Coronary artery (tissue), 2 donors: ENCODE data around the gene PDE9A.

ENCODE experiments used
- DNase-seq: peaks from one replicate; pipeline ENCODE4 v3.0.0-alpha.2; 2017; ENCODE audit warnings: low spot score
- H3K27ac ChIP-seq, 2 donors: fragments of 200-600 bp; sonication (generic); one replicate each; pipeline ENCODE4 v1.5.1; 2016 to 2019
- H3K4me3 ChIP-seq: fragments of 200-600 bp; sonication (generic); 2 replicates; pipeline ENCODE4 v1.5.1; 2016; ENCODE audit warnings: mild to moderate bottlenecking, moderate library complexity
- TF ChIP-seq, protein P1 (sequence below): fragments of 200-600 bp; sonication (generic); IDR thresholded peaks from one replicate; pipeline ENCODE4 v1.5.1; 2019; ENCODE audit warnings: antibody characterized with exemption

PDE9A gene

DNA sequence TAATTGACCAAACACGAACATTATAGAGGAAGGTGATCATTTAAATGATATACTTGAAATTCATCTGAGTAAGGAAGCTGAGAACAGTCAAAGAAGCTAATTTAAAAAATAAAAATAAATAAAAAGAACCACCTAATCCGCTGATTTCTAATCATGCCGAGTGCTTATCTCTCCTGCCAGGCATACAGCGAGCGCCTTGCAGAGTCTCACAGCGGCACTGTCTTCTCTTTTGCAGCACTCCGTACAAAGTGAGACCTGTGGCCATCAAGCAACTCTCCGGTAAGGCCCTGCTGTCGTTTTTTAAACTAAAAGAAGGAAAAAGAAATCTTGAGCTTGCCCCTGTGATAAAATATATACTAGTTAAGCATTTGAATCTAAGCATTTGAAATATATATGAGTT lies 45.3 kb downstream of the PDE9A start:
- no peak for DNase-seq
- H3K4me3 ChIP-seq, result no peak overlapping the region
- TF ChIP-seq, protein P1, sequence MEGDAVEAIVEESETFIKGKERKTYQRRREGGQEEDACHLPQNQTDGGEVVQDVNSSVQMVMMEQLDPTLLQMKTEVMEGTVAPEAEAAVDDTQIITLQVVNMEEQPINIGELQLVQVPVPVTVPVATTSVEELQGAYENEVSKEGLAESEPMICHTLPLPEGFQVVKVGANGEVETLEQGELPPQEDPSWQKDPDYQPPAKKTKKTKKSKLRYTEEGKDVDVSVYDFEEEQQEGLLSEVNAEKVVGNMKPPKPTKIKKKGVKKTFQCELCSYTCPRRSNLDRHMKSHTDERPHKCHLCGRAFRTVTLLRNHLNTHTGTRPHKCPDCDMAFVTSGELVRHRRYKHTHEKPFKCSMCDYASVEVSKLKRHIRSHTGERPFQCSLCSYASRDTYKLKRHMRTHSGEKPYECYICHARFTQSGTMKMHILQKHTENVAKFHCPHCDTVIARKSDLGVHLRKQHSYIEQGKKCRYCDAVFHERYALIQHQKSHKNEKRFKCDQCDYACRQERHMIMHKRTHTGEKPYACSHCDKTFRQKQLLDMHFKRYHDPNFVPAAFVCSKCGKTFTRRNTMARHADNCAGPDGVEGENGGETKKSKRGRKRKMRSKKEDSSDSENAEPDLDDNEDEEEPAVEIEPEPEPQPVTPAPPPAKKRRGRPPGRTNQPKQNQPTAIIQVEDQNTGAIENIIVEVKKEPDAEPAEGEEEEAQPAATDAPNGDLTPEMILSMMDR, result no peak
- H3K27ac ChIP-seq, result no peak overlapping the region

- H3K4me3 ChIP-seq, result no peak overlapping the region
- H3K27ac ChIP-seq, result no peak overlapping the region
- TF ChIP-seq, protein P1, result no peak
- no peak for DNase-seq
These were observed 45.8 kb downstream of the PDE9A start for GRCh38 chr21:42699196-42699595.

DNA sequence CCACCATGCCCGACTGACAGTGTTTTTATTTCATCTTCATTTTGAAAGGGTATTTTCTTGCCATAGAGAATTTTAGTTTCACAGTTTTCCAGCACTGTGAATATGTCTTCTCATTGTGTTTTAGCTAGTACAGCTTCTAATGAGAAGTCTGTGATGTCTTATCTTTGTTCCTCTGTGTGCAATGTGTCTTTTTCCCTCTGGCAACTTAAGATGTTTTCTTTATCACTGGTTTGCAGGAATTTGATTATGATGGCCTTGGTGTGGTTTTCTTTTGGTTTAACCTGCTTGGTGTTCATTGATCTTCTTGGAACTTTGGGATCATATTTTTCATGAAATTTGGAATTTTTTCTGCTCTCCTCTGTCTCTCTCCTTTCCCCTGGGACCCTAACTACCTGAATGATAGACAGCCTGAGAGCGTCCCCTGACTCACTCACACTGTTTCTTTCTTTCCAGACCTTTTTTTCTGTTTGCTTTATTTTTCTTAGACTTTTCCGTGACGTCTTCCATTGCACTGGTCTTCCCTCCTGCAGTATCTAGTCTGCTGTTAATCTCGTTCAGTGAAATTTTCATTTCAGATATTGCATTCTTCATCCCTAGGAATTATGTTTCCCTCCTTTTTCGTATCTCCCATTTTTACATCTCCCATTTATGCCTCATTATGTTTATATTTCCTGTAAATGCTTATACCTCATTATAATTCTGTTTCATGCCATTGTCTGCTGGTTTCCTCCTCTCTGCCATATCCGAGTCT lies 48.5 kb downstream of the PDE9A start:
- no peak for DNase-seq
- H3K27ac ChIP-seq, result no peak overlapping the region
- no peak overlapping the region for H3K4me3 ChIP-seq
- TF ChIP-seq, protein P1, result no peak

DNA sequence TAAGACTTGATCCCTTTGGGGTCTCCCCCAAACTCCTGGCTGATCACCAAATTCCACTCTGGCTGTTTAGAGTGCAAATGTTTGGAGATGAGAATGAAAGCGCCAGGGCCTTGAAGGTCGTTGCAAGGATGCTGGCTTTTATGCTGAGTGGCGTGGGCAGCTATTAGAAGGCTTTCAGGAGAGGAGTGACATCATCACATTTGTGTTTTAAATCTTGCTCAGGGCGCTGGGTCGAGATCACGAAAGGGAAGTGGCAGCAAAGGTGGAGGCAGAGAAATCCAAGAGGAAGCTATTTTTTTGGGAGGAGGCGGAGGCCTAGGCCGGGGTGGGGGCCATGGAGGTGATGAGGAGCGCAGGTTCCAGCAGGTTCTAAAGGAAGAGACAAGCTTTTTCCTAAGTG lies 49.3 kb downstream of the PDE9A start:
- Histone ChIP-seq H3K27ac (no peak overlapping the region), H3K4me3 (no peak overlapping the region)
- TF ChIP-seq, protein P1, result no peak
- no peak for DNase-seq

GRCh38 chr21:42703136-42703908 lies 49.9 kb downstream of the PDE9A start:
- Histone ChIP-seq H3K4me3 (no peak overlapping the region), H3K27ac (no peak overlapping the region)
- no peak for DNase-seq
- TF ChIP-seq, protein P1, result no peak

DNA sequence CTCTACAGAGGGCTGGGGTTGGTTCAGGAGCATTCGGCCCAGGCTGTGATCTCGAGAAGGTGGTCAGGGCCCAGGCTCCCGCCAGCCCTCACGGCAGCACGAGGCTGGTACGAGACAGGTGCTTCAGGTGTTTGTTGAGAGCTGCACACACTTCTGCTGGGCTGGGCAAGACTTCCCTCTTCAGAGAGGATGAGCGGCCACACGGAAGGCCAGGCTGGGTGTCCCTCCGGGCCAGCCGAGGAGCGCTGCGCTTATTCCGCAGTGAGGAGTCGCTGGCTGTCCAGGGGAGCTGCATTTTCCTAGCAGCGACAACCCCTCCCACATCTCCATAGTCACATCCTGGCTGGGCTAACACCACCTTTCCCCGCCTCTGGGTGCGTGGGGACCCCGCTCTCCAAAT lies 50.5 kb downstream of the PDE9A start:
- TF ChIP-seq, protein P1, result no peak
- no peak for DNase-seq
- H3K27ac ChIP-seq, result no peak overlapping the region
- no peak overlapping the region for H3K4me3 ChIP-seq

DNA sequence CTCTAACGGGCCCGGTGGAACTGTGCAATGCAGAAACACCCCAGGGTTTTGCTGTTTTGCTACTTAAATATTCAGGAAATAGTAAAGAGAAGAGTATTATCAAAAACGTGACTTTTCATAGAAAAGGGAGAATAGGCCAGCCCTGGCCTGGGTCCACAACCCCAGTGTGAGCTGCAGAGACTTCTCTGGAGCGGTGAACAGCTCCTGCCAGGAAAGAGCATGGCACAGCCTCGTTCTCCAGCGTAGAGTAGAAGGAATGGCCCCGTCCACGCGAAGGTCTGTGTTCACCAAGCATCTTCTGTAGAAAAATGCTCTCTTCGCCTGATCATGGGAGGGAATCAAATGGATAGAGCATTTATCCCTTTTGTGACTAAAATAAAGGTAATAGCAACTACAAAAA lies 51.4 kb downstream of the PDE9A start:
- TF ChIP-seq, protein P1, result no peak
- Histone ChIP-seq H3K27ac (no peak overlapping the region), H3K4me3 (no peak overlapping the region)
- no peak for DNase-seq
